HG02642 (cell line): ENCODE results near the gene SLC45A1.

ENCODE experiments used
- ATAC-seq: cut with Tn5 transposase; IDR thresholded peaks from one replicate; pipeline ENCODE4 v1.9.1; 2021; ENCODE audit warnings: mild to moderate bottlenecking; ENCODE audit not compliant: unreplicated experiment, poor library complexity

SLC45A1 gene

GRCh38 chr1:8381618-8382017, 63.7 kb downstream of the SLC45A1 start:
- ATAC-seq = no peak

- no peak for ATAC-seq
These were observed 64.2 kb downstream of the SLC45A1 start for GRCh38 chr1:8382051-8382505.

- no peak for ATAC-seq
These were observed 64.9 kb downstream of the SLC45A1 start for GRCh38 chr1:8382608-8383505.

- ATAC-seq = no peak
These were observed 66.2 kb downstream of the SLC45A1 start for GRCh38 chr1:8384088-8384487.

- ATAC-seq = no peak
These were observed 66.7 kb downstream of the SLC45A1 start for GRCh38 chr1:8384577-8384976.

DNA sequence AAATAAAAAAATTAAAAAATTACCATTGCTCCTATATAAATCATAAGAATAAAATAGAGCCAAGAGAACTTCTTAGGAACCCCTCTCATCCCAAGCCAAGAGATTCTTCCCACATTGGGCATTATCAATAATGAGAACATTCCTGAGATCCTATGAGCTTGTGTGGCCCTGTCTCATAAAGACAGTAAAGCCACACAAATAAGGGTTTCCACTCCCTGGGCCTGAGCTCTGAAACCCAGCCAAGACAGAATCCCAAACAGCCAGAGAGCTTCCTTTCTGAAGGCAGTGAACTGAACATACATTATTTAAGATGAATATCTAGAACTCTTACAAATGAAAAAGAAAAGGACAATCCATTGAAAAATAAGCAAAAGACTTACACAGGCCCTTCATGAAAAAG, 68.3 kb downstream of the SLC45A1 start:
- no peak for ATAC-seq

- ATAC-seq = no peak
These were observed 71.0 kb downstream of the SLC45A1 start for GRCh38 chr1:8388732-8389562.

DNA sequence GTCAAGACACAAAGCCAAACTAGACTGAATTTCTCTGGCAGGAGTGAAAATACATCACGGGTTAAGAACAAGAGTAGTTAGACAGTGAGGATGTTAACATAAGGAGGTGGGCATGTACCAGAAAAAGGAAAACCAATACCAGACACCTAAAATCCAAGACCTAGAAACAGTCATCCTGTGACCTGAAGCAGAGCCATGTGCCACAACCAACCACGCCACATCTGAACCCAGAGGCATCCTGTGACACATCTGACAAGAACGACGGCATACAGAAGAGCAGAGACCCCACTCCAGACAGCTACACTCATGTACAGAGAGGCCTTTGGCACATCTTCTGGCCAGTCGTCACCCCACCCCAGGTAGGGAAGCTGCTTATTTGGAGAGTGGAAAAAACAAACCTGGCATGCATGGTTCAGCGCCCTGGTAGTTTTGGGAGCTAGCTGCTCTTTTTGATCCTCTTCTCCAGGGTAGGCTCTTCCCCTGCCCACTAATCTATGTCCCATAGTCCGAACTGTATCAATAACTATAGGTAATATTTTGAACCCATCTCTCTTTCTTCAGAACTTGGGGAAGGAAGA, 72.1 kb downstream of the SLC45A1 start:
- no peak for ATAC-seq

DNA sequence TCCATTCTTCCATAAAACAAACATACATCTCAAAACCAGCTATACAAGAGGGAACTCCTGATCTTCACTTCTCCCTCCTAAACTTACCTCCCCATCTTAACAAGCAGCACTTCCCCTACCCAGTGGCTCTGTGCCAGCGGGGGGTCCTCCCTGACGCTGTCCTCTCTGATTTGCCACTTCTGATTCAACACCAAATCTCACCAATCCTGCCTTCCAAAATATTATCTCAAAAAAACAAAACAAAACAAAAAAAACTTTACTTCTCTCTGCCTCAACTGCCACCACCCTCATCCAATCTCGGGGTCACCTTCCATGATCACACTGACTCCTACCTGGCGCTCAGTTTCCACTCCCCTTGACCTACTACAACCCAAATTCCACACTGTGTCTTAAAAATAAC, 72.8 kb downstream of the SLC45A1 start:
- no peak for ATAC-seq

DNA sequence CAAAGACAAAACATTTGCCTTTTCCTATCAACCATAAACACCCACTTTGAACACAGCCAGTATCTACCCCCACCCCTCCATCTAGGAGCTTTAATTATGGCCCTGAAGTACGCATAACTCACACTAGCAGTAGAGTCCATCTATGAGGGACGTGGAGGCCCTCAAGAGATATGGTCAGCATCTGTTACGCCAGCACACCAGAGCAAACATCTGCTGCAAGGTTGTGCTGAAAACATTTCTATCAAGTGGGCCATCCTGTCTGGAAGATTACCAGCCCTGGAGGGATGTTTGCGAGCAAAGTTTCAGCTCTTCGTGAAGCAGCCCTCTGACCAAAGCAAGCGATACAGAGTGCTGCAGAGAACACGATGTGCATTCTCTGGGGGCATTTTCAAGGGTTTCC, 74.6 kb downstream of the SLC45A1 start:
- no peak for ATAC-seq
